HG03095 (cell line): ENCODE results near the gene KCNG1.
A peak's percentile ranks its signal among the peaks of the same experiment; 100 is the strongest.

Experiments used
- ATAC-seq: cut with Tn5 transposase; IDR thresholded peaks from one replicate; pipeline ENCODE4 v1.9.1; 2021; ENCODE audit warnings: moderate library complexity; ENCODE audit not compliant: unreplicated experiment

Gene KCNG1

GRCh38 chr20:51014797-51015722 is 7.8 kb downstream of the KCNG1 start:
- ATAC-seq, result no peak

- ATAC-seq, result no peak
Measured at GRCh38 chr20:51013577-51014330, 9.2 kb downstream of the KCNG1 start.

- ATAC-seq, result no peak
Measured at GRCh38 chr20:51012357-51012756, 10.6 kb downstream of the KCNG1 start.

- ATAC-seq, result no peak
Measured at GRCh38 chr20:51011479-51011878, 11.4 kb downstream of the KCNG1 start.

GRCh38 chr20:51010932-51011331 is 12.0 kb downstream of the KCNG1 start:
- no peak for ATAC-seq

GRCh38 chr20:51010043-51010365 is 12.9 kb downstream of the KCNG1 start:
- no peak for ATAC-seq

- no peak for ATAC-seq
Measured at GRCh38 chr20:51009303-51010042, 13.4 kb downstream of the KCNG1 start.

- no peak for ATAC-seq
Measured at GRCh38 chr20:51008718-51009117, 14.2 kb downstream of the KCNG1 start.

GRCh38 chr20:51005214-51005613 is 17.7 kb downstream of the KCNG1 start:
- no peak for ATAC-seq

GRCh38 chr20:51004781-51005180 is 18.1 kb downstream of the KCNG1 start:
- ATAC-seq, result no peak

GRCh38 chr20:51004305-51004727 is 18.6 kb downstream of the KCNG1 start:
- no peak for ATAC-seq

GRCh38 chr20:51003753-51004152 is 19.2 kb downstream of the KCNG1 start:
- ATAC-seq, result no peak

- no peak for ATAC-seq
Measured at GRCh38 chr20:51002633-51003032, 20.3 kb downstream of the KCNG1 start.

GRCh38 chr20:51001430-51002265 is 21.3 kb downstream of the KCNG1 start:
- ATAC-seq, result no peak

- ATAC-seq, result no peak
Measured at GRCh38 chr20:50999355-50999754, 23.6 kb downstream of the KCNG1 start.

- no peak for ATAC-seq
Measured at GRCh38 chr20:50996901-50997865, 25.7 kb downstream of the KCNG1 start.

- ATAC-seq, result no peak
Measured at GRCh38 chr20:50995506-50995905, 27.4 kb downstream of the KCNG1 start.

- no peak for ATAC-seq
Measured at GRCh38 chr20:50993876-50994275, 29.0 kb downstream of the KCNG1 start.

GRCh38 chr20:50992733-50993457 is 30.0 kb downstream of the KCNG1 start:
- ATAC-seq, result peak; percentile 61
